Glomerular endothelial cell (primary cell): ENCODE results near the gene PCDH9. TPM values are rescaled to one million over a fixed set of nuclear protein-coding genes. Genes with fewer than 3 reads are reported as not detected.
A peak's percentile ranks its signal among the peaks of the same experiment; 100 is the strongest.

Experiments
- DNase-seq: peaks from one replicate; pipeline ENCODE4 v3.0.0-alpha.2; 2011; ENCODE audit warnings: low read depth, low spot score; ENCODE audit errors: extremely low read depth
- total RNA-seq: library from RNA; depleted of rRNA; stranded (reverse); fragments of >200 nt; gene quantifications from 2 replicates; pipeline ENCODE4 v1.2.3, GENCODE V29; 2015

Gene PCDH9
- total RNA-seq, 1 donor from 2014 or later = 5.3 TPM

DNA sequence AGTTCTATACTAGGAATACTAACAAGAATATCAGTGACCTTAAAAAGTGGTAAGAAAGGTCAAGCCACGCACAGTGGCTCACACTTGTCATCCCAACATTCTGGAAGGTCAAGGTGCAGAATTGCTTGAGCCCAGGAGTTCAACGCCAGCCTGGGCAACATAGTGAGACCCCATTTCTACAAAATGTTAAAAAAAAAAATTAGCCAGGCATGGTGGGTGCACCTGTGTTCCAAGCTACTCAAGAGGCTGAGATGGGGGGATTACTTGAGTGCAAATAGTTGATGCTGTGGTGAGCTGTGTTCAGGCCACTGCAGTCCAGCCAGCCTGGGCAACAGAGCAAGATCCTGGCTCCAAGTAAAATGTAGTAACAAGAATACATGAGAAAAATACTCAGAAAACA lies 61.8 kb downstream of the PCDH9 start:
- DNase-seq = no peak

DNA sequence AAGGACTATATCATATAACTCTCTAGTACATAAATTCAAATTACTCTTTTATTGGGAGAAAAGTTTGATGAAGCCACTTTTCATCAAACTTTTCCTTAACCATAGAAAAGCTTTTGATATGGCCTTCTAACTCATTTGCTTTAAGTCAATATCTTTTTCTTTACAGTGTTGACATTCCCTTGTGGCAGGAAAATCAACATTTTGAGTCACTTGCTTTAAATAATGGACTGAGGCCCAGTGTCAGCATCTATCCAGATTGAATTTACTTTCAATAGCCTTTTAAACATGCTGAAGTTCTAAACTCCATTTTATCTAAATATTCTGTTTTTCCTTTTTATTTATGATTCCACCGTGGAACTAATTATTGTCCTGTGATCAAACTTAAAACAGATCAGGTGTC lies 62.7 kb downstream of the PCDH9 start:
- DNase-seq = no peak

DNA sequence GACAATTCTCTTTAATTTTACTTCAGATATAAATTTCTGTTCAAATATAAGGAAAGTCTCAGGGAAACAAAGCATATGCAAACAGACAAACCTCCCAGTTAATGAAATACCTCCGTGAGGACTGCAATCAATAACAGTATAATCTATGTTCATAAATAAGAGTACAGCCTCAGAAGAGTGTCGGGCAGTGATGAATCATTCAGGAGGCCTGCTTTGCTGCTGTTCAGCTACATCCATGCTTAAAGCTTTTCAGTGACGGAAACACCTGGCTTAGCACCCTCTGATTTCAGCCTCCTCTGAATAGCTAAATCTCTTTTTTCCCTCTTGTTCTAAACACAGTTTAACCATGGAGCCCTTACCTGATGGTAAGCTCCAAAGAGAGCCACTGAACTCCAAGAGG lies 69.0 kb downstream of the PCDH9 start:
- no peak for DNase-seq

DNA sequence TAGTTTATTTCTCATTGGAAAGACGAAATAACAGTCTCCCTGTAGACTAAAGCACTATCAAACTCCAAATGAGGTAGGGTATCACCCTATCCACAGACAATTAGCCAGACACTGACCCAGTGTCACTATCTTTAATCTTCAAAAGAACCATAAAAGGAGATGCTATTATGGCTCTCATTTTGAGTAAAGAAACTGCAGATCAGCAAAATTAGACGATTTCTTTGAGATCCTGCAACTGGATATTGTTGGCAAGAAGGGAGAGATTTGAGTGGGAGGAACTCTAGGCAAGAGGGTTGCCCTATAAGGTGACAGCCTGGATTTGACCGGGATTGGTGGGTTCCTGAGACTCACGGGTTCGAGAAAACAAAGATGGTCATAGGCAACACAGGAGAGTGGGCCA lies 71.2 kb downstream of the PCDH9 start:
- DNase-seq = no peak

DNA sequence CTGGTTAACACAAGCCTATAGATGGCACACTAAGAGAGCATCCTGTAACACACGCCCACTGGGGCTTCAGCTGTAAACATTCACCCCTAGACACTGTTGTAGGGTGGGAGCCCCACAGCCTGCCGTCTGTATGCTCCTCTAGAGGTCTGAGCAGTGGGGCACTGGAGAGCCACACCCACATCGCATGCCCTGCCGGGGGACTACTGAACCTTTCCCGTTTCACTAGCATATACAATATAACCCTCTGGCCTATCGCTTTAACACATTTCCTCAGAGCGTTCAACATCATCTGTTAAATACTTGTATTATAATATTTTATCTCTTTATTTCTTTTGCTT lies 73.4 kb downstream of the PCDH9 start:
- no peak for DNase-seq

DNA sequence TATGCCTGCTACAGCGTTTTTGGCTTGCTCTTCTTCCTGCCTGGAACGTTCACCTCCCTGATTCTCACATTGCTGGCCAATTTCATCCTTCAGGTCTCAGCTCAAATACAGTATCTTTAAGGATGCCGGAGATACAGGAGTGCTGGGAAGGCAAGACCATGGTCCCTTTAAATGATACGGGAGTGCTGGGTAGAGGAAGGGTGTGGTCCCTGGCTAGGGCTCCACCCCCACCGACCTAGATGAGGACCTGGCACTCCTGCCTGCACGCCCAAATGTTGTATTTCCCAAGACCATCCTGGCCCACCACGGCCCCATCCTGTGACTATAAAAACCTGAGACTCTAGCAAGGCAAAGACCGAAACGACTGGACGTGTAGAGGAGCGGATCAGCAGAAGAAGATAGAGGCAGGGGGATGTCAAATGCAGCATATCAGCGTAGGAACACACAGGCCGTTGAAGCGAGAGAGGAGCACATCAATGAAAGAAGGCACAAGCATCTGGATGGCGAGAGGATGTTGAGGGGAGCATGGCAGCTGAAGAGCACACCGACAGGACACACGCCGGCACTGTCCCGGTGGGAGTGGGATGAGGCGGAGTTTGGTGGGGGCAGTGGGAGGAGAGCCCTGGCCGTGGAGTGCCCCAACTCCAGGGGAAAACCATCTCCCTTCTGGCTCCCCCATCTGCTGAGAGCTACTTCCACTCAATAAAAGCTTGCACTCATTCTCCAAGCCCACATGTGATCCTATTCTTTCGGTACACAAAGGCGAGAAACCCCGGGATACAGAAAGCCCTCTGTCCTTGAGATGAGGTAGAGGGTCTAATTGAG lies 74.0 kb downstream of the PCDH9 start:
- DNase-seq = no peak

DNA sequence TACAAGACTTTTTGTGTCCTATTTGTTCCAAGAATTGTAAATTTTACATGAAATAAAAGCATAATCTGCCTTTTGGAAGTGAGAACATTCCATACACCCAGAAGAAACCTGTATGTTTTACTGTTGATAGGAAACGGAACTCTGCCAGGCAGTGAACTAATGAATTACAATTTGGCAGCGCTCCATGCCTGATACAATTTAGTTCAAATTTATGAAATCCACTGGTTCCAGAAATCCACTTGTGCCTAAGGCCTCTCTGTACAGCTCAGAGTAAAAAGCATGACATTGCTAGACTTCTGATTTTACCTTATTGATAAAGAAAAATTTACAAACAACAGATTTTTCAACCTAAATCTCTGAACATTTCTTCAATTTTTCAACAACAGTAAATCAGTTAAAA lies 78.1 kb downstream of the PCDH9 start:
- no peak for DNase-seq

DNA sequence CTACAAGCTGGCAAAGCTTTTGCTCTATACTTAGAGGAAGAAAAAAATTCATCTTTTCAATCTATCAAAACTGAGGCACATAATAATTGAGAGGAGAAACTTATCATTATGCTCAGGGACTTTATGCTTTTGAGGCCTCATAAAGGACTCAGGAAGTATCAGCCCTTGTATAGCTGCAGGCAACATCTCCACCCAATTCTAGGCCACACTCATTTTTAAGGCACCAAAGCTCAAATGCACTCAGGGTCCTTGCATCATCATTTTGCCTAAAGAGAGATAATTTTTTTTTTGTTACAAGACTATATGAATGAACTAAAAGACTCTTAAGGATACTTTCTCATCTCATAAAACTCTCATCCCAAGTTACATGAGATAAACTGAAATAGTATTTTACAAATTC lies 78.5 kb downstream of the PCDH9 start:
- no peak for DNase-seq

DNA sequence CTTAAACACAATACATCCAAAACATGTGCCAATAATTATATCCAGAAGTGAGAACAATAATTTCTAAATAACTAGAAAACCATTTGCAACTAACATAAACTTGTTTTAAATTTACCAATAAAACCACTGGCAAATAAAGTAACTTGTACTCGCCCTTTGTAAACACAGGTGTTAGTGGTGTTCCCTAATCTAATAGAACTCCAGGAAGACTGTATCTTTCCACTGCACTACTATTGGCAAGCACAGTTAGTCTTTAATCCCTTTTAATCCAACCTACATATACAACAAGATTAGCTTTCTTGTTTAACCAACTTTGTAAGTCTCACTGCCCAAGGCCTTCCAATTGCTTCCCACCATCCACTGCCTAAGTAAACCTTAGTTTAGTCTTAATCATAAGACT lies 79.5 kb downstream of the PCDH9 start:
- no peak for DNase-seq

DNA sequence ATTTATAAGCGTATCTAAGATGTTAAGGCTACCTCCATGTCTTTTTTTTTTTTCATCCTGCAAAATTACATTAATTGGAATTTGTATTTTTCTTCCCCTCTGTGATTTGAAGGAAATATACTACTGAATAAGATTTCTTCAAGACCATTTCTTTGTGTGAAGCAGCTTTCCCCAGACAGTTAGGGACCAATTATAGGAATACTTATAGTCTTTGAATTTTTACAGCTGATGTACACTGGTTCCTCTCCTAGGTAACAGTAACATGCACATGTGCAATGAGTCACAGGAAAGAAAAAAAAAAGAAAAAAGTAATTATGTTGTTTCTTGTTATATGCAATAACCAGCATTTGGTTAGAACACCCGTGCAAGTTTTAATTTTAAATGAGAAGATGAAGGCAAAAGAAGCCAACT lies 82.0 kb downstream of the PCDH9 start:
- DNase-seq = peak; percentile 47

DNA sequence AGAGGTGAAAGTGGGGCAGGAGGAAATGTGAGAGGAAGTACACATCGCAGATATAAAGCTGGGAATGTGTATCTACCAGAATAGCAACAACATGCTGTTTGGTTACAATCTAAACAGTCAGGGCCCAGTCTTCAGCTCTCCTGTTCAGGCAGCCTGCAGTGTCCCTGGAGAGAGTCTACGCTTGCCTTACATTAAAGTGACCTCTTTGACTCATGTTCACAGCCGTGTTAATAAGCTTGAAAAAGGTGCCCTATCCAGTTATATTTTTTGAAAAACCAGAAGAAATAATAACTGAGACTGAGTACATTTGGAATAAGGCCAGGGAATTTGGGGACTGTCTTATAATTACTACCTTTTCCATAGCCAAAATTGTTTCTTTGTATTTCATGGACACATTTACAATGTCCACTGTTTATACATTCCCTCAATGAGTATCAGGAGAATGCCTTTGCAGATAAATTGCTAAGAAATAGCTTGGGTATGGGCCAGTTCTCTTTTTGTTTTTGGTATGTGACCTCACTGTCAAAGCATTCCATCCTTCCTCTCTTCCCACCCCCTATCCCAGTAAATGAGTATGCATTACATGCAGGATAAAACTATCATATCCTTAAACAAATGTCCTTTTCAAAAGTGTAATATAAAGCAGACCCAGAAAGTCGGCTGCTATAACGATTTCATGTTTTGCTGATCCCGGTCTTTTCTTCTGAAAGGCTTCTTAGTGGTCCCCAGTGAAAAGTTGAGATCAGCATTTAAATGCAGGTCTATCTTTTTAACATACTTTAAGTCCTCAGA lies 82.6 kb downstream of the PCDH9 start:
- DNase-seq = no peak

DNA sequence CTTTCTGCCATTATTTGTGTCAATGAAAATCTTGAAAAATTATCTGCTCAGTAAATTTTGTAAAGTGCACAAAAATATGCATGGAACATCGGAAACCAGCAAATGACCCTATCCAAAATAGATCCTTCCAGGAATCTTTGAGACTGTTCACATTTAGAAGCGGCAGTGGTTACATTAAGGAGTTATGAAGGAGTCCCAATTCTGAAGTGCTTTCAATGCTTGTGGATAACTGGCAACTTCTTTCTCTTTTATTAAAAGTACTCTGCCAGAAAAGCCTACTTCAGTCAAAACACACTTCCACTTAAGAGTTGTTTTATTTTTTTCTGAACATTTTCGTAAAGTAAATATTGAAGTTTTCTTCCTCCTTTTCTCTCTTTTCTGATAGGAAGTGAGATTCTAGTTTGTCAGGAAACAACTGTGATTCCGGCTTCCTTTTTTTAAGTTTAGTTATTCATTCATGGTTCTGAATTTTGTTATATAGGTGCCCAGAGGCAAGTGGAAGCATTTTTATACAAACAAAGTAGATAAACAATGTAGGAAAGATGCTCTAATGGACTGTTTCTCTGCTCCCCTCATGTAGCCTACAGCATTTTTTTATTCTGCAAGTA lies 83.5 kb downstream of the PCDH9 start:
- DNase-seq = no peak

DNA sequence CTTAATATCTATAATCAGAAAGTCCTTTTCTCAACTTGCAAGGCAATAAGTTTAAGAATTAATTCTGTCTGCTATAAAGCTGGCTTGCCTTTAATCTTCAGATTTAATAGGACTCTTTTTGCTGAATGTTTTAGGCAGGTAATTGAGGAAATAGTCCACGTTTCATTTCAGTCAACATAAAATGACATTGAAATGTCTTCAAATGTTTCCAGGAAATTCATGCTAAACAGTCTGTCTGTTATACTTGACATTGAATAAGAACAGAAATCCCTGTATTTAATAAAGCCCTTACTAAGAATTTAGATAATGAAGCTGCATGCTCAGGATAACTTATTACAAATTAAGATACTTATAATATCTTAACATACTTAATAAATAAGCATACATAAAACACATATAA lies 84.2 kb downstream of the PCDH9 start:
- no peak for DNase-seq

DNA sequence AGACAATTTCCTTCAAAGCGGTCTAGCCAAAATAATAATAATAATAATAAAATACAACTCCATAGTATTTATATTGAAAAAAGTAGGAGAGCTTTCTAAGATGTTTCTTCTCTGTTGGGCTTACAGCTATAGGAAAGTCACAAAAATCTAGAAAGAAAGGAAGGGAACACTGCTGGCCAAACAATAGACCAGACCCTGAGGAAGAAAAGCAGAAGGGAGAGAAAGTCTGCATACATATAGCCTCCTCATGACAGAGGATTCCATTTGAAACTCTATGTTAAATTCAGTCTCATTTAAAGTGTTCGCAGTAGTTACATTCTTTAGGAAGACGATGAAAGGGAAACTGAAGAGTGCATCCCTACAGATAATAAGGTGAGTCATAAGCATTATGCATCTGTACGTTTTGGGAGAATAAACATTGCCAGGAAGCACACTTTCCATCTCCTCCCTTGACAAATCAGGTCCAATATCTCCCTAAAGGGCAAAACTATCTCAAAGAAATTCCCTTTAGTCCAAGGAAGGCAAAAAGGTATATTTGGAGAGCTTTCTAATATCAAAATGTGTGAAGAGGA lies 86.5 kb downstream of the PCDH9 start:
- DNase-seq = no peak

DNA sequence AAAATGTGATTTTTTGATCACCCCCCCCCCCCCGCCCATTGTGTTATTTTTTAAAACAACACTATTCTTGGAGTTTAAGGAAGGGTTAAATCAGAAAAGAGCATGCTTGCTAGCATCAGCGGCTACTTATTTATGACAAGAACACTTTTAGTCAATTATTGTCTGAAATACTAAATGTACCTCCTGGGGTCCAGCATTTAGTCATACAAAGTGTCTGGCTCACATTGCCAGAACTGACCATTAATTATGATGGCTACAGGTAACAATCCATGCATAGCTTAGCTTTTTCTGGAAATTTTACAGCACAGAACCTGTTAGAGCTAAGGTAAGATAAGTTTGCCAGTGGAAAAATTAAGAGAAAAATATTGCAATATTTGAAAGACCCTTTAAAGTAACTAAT lies 90.1 kb downstream of the PCDH9 start:
- no peak for DNase-seq

DNA sequence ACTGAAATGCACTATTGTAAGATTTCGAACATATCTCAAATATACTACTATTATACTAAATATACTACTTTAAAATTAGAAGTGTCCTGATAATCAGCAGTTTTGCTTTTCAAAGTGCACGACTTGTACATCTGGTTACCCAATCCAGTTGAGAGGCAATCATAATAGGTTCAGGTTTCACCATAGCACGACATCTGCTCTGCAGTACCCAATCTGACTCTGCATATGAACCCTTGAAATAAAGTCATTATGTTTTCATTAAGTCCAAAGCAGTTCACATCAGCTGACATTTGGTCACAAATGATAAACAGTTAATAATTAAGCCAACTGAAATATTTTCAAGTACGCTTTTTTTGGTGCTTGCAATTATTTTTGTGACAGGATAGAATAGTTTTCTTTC lies 90.6 kb downstream of the PCDH9 start:
- DNase-seq = no peak

DNA sequence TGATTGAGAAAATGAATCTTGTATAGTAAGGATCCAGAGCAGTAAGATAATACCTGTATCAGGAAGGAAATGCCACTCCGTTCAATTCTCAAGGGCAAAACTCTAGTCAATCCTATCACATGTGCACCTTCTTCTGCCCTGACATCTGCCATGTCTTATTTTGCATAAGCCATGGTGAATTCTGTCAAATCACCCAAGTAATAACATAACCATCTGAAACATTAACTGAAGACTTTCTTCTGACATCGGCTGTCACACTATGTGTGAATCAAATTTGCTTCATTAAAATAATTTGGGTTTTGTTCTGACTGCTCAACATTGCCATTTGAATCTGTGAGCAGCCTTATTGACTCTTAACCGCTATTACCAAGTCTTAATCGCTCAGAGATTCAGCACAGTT lies 91.2 kb downstream of the PCDH9 start:
- no peak for DNase-seq

DNA sequence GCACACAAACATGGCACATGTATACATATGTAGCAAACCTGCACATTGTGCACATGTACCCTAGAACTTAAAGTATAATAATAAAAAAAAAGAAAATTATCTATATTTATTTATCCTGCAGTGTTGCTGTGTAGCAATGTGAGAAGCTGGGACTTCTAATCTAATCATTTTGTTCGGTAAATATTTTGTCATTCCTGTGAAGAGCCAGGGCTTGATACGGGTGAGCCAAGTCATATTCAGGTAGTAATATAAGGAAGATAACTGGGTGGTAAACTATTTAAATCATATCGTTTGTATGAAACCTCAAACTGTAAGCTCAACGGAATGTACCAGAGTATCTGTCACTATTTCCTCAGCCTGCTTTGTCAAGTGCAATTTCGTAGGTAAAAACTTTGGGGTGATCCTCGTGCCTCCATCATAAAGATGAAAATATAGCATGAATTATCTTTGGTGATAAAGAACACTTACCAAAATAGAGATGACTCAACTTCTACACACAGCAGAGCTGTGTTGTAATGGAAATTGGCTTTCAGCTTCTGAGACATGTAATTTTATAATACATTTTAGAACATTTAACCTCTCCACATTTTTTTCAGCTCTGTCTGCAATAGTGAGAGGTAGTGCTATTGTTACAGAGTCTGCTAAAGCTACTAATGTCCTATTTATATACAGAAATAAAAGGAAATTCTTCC lies 92.9 kb downstream of the PCDH9 start:
- no peak for DNase-seq

DNA sequence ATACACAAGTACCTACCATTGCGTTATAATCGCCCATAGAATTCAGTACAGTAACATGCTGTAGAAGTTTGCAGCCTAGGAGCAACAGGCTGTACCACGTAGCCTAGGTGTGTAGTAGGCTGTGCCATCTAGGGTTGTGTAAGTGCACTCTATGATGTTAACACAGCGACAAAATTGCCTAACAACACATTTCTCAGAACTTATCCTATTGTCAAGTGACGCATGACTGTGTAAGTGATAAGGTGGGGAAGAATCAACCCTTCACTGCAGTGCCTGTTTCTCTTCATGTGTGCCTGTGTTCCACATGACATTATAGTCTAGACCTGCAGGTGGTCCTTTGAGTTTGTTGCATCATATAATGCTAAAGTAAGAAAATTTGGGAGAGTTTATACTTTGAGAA lies 94.0 kb downstream of the PCDH9 start:
- DNase-seq = no peak

DNA sequence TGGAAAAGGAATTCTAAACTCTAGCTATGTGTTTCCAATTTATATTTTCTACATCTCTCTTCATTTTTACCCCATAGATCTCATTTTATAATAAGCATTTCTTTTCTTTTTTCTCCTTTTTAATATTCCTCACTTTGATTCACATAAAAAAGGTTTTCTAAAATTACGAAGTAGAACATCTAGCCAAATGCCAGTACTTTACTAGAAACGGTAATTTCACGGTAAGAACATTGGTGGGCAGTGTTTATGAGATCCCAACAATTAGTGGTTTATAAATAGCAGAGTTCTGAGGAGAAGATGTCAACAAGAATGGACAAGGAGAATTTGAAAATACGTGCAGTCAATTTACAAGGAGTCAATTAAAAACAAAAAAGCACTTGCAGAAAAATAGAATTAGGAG lies 94.8 kb downstream of the PCDH9 start:
- no peak for DNase-seq
